Endothelial cell of umbilical vein (primary cell): ENCODE measurements around the gene ABR. TPM values are rescaled to one million over a fixed set of nuclear protein-coding genes. Genes with fewer than 3 reads are reported as not detected.

Source experiments
- BruUV-seq: library from RNA; stranded (reverse); fragments of 400-500 nt; replicated peaks from 2 replicates; lab custom pipeline; 2021; lab: Mats Ljungman, UMichigan
- CTCF ChIA-PET: fragments of 300-600, 350-600 bp; sonication (Branson Sonifier 250); formaldehyde crosslinking; loops from one replicate; lab custom pipeline; 2021; ENCODE audit warnings: antibody characterized with exemption, inconsistent platforms; lab: Charles Lee
- POLR2A ChIA-PET: fragments of 300-600, 350-600 bp; sonication (Branson Sonifier 250); formaldehyde crosslinking; loops from one replicate; lab custom pipeline; 2021; ENCODE audit warnings: antibody characterized with exemption, inconsistent platforms; lab: Charles Lee
- DNase-seq: peaks from one replicate; pipeline ENCODE4 v3.0.0-alpha.2; 2011; ENCODE audit warnings: low read depth, low spot score
- FAIRE-seq: peaks from 2 replicates; lab custom pipeline; 2011; peaks lifted over from hg19 to GRCh38; lab: Jason Lieb, UNC
- H2AFZ ChIP-seq: 2 replicates; pipeline ENCODE4 v1.6.0; 2012; ENCODE audit warnings: low read depth, low read length, control low read depth, inconsistent platforms
- H3K27ac ChIP-seq: 2 replicates; pipeline ENCODE4 v1.5.1; 2011; ENCODE audit warnings: low read depth, mild to moderate bottlenecking, control low read depth, low read length, moderate library complexity; ENCODE audit not compliant: insufficient read depth
- H3K27me3 ChIP-seq, 2 experiments: 2 replicates each; pipeline versions ENCODE4 v1.6.0 to v1.6.1; 2011; ENCODE audit warnings: low read length in 2 of 2, mixed read lengths in 1 of 2; ENCODE audit not compliant: control insufficient read depth in 2 of 2, insufficient read depth in 2 of 2
- H3K36me3 ChIP-seq, 2 experiments: 2 replicates in 1 of 2; 3 replicates in 1 of 2; pipeline ENCODE4 v1.5.1; 2011; ENCODE audit warnings: low read length in 2 of 2, mild to moderate bottlenecking in 1 of 2, moderate library complexity in 1 of 2; ENCODE audit not compliant: control insufficient read depth in 2 of 2, insufficient read depth in 2 of 2; ENCODE audit errors: extremely low read depth in 1 of 2
- H3K4me1 ChIP-seq: 3 replicates; pipeline ENCODE4 v1.5.1; 2011; ENCODE audit warnings: mild to moderate bottlenecking, low read length; ENCODE audit not compliant: control insufficient read depth, insufficient read depth; ENCODE audit errors: extremely low read depth
- H3K4me2 ChIP-seq: 2 replicates; pipeline ENCODE4 v1.6.1; 2011; ENCODE audit warnings: low read length, control low read depth, mixed read lengths; ENCODE audit not compliant: insufficient read depth
- H3K4me3 ChIP-seq, 3 experiments: fragments of 200-600 bp in 1 of 3; sonication (generic), shearing (Covaris generic) in 1 of 3; replicated peaks in 1 of 3; 2 replicates each; pipeline ENCODE4 v1.5.1; 2011 to 2016; ENCODE audit warnings: control low read depth in 3 of 3, low read length in 3 of 3, mild to moderate bottlenecking in 2 of 3, inconsistent platforms in 1 of 3, low read depth in 1 of 3, moderate library complexity in 1 of 3; ENCODE audit not compliant: insufficient read depth in 1 of 3
- H3K79me2 ChIP-seq: 2 replicates; pipeline ENCODE4 v1.6.0; 2012; ENCODE audit warnings: low read length, inconsistent platforms; ENCODE audit not compliant: control insufficient read depth, insufficient read depth
- H3K9ac ChIP-seq: replicated peaks from 2 replicates; pipeline ENCODE3; 2011; ENCODE audit warnings: low read length, control low read depth; ENCODE audit not compliant: insufficient read depth; ENCODE audit errors: extremely low read depth
- H3K9me1 ChIP-seq: replicated peaks from 3 replicates; pipeline ENCODE4 v1.6.0; 2011; ENCODE audit warnings: mild to moderate bottlenecking, low read length; ENCODE audit not compliant: control insufficient read depth, insufficient read depth; ENCODE audit errors: extremely low read depth
- H3K9me3 ChIP-seq: replicated peaks from 2 replicates; pipeline ENCODE4 v1.5.1; 2012; ENCODE audit warnings: low read length, inconsistent platforms; ENCODE audit not compliant: control insufficient read depth, insufficient read depth
- H4K20me1 ChIP-seq: replicated peaks from 2 replicates; pipeline ENCODE3; 2011; ENCODE audit warnings: mild to moderate bottlenecking, low read length; ENCODE audit not compliant: control insufficient read depth, insufficient read depth; ENCODE audit errors: extremely low read depth
- EZH2 ChIP-seq: IDR thresholded peaks from 2 replicates; pipeline ENCODE4 v1.6.1; 2012; ENCODE audit warnings: borderline replicate concordance, low read depth, mild to moderate bottlenecking, moderate library complexity, low read length, inconsistent platforms; ENCODE audit not compliant: severe bottlenecking
- FOS ChIP-seq: IDR thresholded peaks from 2 replicates; pipeline ENCODE4 v1.6.1; 2011; ENCODE audit warnings: mild to moderate bottlenecking, low read length, moderate library complexity, borderline replicate concordance; ENCODE audit not compliant: insufficient read depth
- GATA2 ChIP-seq: IDR thresholded peaks from 2 replicates; pipeline ENCODE4 v1.7.0; 2011; ENCODE audit warnings: low read depth, mild to moderate bottlenecking, moderate library complexity, mixed read lengths, low read length; ENCODE audit not compliant: insufficient read length, insufficient read depth
- JUN ChIP-seq: IDR thresholded peaks from 2 replicates; pipeline ENCODE4 v1.6.1; 2011; ENCODE audit warnings: borderline replicate concordance, low read depth; ENCODE audit not compliant: insufficient read length, insufficient read depth
- MYC ChIP-seq: IDR thresholded peaks from one replicate; pipeline ENCODE4 v1.6.1; 2011; ENCODE audit warnings: mild to moderate bottlenecking, low read depth, low read length
- POLR2A ChIP-seq: IDR thresholded peaks from 2 replicates; pipeline ENCODE4 v1.6.1; 2012; ENCODE audit warnings: low read depth, mild to moderate bottlenecking, control low read depth, low read length
- POLR2AphosphoS5 ChIP-seq: IDR thresholded peaks from 2 replicates; pipeline ENCODE4 v1.6.1; 2012; ENCODE audit warnings: low read depth, mild to moderate bottlenecking, control low read depth, low read length, moderate library complexity; ENCODE audit not compliant: insufficient read depth
- dilution Hi-C: fragments of 300-500 bp; cut with MboI; formaldehyde crosslinking; loops from one replicate; pipeline ENCODE4 v1.15.0; 2019; ENCODE audit warnings: low sequenced_read_pairs; ENCODE audit not compliant: extremely low pct_ligation_motif_present
- intact Hi-C: fragments of 100-400 bp; cut with micrococcal nuclease; formaldehyde crosslinking; loops from one replicate; pipeline ENCODE4 v1.10.0; 2022
- polyA plus RNA-seq, 4 experiments: library from polyadenylated mRNA; depleted of rRNA in 3 of 4; stranded (reverse) in 3 of 4; unstranded in 1 of 4; fragments of >200 nt; gene quantifications; 2 replicates each; pipeline versions ENCODE4 v1.2.1 to v1.2.3, GENCODE V29; 2011 to 2012; ENCODE audit warnings: missing spikeins in 1 of 4
- total RNA-seq: library from RNA; stranded (reverse); gene quantifications from 2 replicates; pipeline ENCODE4 v1.2.3, GENCODE V29; 2021
- TF ChIP-seq, protein P1 (sequence below), 2 donors: IDR thresholded peaks; 1 replicate in 1 of 2; 2 replicates in 1 of 2; pipeline ENCODE4 v1.5.1; 2011; ENCODE audit warnings: low read length in 2 of 2, mild to moderate bottlenecking in 2 of 2, moderate library complexity in 2 of 2, control low read depth in 1 of 2, inconsistent platforms in 1 of 2, low read depth in 1 of 2; ENCODE audit not compliant: insufficient read depth in 1 of 2; ENCODE audit errors: extremely low read depth in 1 of 2
- TF ChIP-seq, protein P2 (sequence below): IDR thresholded peaks from 2 replicates; pipeline ENCODE4 v1.6.1; 2011; ENCODE audit not compliant: insufficient read depth, insufficient read length

Gene ABR
- total and polyA plus RNA-seq, 2 donors (not counting 3 experiments of a cell fraction or from before 2014, with no cell fraction given), result 83.5 to 96.8 TPM

GRCh38 chr17:1010586-1010985, 169.2 kb downstream of the ABR start:
- no peaks in the 10 kb centered on the region for H3K79me2 ChIP-seq
- no peaks in the 10 kb centered on the region for H3K9me3 ChIP-seq
- POLR2A ChIA-PET, result no interaction called here
- no peaks in the 10 kb centered on the region for H4K20me1 ChIP-seq
- no peaks in the 10 kb centered on the region for H3K9me1 ChIP-seq
- no peak overlapping the region for H3K4me3 ChIP-seq
- dilution Hi-C loops, result no loop called here
- no peaks in the 10 kb centered on the region for H3K27me3 ChIP-seq
- BruUV-seq, result no TSS peak
- FAIRE-seq (no peak), DNase-seq (no peak)
- TF ChIP-seq EZH2 (no peak), POLR2AphosphoS5 (no peak), JUN (no peak), GATA2 (no peak), FOS (no peak), POLR2A (no peak), MYC (no peak)
- TF ChIP-seq, protein P1, sequence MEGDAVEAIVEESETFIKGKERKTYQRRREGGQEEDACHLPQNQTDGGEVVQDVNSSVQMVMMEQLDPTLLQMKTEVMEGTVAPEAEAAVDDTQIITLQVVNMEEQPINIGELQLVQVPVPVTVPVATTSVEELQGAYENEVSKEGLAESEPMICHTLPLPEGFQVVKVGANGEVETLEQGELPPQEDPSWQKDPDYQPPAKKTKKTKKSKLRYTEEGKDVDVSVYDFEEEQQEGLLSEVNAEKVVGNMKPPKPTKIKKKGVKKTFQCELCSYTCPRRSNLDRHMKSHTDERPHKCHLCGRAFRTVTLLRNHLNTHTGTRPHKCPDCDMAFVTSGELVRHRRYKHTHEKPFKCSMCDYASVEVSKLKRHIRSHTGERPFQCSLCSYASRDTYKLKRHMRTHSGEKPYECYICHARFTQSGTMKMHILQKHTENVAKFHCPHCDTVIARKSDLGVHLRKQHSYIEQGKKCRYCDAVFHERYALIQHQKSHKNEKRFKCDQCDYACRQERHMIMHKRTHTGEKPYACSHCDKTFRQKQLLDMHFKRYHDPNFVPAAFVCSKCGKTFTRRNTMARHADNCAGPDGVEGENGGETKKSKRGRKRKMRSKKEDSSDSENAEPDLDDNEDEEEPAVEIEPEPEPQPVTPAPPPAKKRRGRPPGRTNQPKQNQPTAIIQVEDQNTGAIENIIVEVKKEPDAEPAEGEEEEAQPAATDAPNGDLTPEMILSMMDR (IDR thresholded peaks at IDR 0.05; ENCODE audit: extremely low read depth in 1 of 2, insufficient read depth in 1 of 2, low read depth in 1 of 2, low read length in 2 of 2), result no peak
- TF ChIP-seq, protein P2, sequence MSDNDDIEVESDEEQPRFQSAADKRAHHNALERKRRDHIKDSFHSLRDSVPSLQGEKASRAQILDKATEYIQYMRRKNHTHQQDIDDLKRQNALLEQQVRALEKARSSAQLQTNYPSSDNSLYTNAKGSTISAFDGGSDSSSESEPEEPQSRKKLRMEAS, result no peak
- H3K4me1 ChIP-seq, result peaks cover 10% of the 10 kb centered on the region
- no peak overlapping the region for H3K9ac ChIP-seq
- H3K36me3 ChIP-seq, result peaks cover 4 to 27% of the 10 kb centered on the region in 2 experiments
- CTCF ChIA-PET, result interaction anchor here (1.2 to 1.5 kb wide), 4 partner anchors 9 to 155 kb away, joined by 3 to 5 read pairs (median 4); no protein-coding TSS in a partner anchor
- H3K4me2 ChIP-seq, result no peak overlapping the region
- intact Hi-C loops, result no loop called here
- H3K27ac ChIP-seq, result no peak overlapping the region
- no peak overlapping the region for H2AFZ ChIP-seq
